Endodermal cell (in vitro differentiated cells): ENCODE data around the gene CSNK1A1L. TPM values are rescaled to one million over a fixed set of nuclear protein-coding genes. Genes with fewer than 3 reads are reported as not detected.
A peak's percentile ranks its signal among the peaks of the same experiment; 100 is the strongest.

Experiments used
- DNase-seq: peaks from one replicate; pipeline ENCODE4 v3.0.0-alpha.2; 2017
- H3K27ac ChIP-seq: 2 replicates; pipeline ENCODE4 v1.5.1; 2013; ENCODE audit warnings: mild to moderate bottlenecking, low read depth, low read length, moderate library complexity
- H3K27me3 ChIP-seq: 2 replicates; pipeline ENCODE4 v1.6.1; 2013; ENCODE audit warnings: mild to moderate bottlenecking, low read length, moderate library complexity; ENCODE audit not compliant: insufficient read depth, control insufficient read depth, poor library complexity, severe bottlenecking
- H3K36me3 ChIP-seq: 2 replicates; pipeline ENCODE4 v1.7.0; 2013; ENCODE audit warnings: mild to moderate bottlenecking, low read length, moderate library complexity; ENCODE audit not compliant: control insufficient read depth, insufficient read depth
- H3K4me1 ChIP-seq: one replicate; pipeline ENCODE4 v1.7.0; 2013; ENCODE audit warnings: low read length; ENCODE audit not compliant: control insufficient read depth, insufficient read depth
- H3K4me3 ChIP-seq: 2 replicates; pipeline ENCODE4 v1.5.1; 2013; ENCODE audit warnings: mild to moderate bottlenecking, low read length, moderate library complexity
- H3K9ac ChIP-seq: 2 replicates; pipeline ENCODE4 v1.6.1; 2013; ENCODE audit warnings: mild to moderate bottlenecking, low read length, moderate library complexity; ENCODE audit not compliant: poor library complexity, severe bottlenecking; ENCODE audit errors: extremely low read depth
- H3K9me3 ChIP-seq: 2 replicates; pipeline ENCODE4 v1.6.1; 2013; ENCODE audit warnings: mild to moderate bottlenecking, low read length, moderate library complexity; ENCODE audit not compliant: control insufficient read depth
- H3K27ac Mint-ChIP-seq: 2 replicates; pipeline ENCODE4 v1.8.0; 2020; ENCODE audit warnings: mixed read lengths
- H3K27me3 Mint-ChIP-seq: 2 replicates; pipeline ENCODE4 v1.8.0; 2021; ENCODE audit warnings: mild to moderate bottlenecking, mixed read lengths; ENCODE audit not compliant: insufficient read depth
- H3K36me3 Mint-ChIP-seq: 2 replicates; pipeline ENCODE4 v1.8.0; 2020; ENCODE audit warnings: low read depth, mixed read lengths
- H3K4me1 Mint-ChIP-seq: 2 replicates; pipeline ENCODE4 v1.8.0; 2020; ENCODE audit warnings: mixed read lengths
- H3K4me3 Mint-ChIP-seq: 2 replicates; pipeline ENCODE4 v1.8.0; 2020; ENCODE audit warnings: mild to moderate bottlenecking, moderate library complexity, mixed read lengths
- H3K9me3 Mint-ChIP-seq: 2 replicates; pipeline ENCODE4 v1.8.0; 2020; ENCODE audit warnings: mild to moderate bottlenecking, mixed read lengths
- CTCF ChIP-seq: fragments of 200-600 bp; sonication (generic); conservative IDR thresholded peaks from 2 replicates; pipeline ENCODE4 v1.5.0; 2021; ENCODE audit warnings: antibody characterized with exemption, mild to moderate bottlenecking
- WGBS, 2 experiments: methylation state at CpG; one replicate each; pipeline versions ENCODE4 v1.1.5 to v1.1.7; 2013; ENCODE audit warnings: missing lambda C conversion rate in 2 of 2, mixed read lengths in 1 of 2; ENCODE audit not compliant: insufficient coverage in 1 of 2, insufficient read length in 1 of 2; 5-methylcytosine and 5-hydroxymethylcytosine counted together
- total RNA-seq, 2 donors: library from RNA; stranded (reverse); fragmentation: NEBNext Ultra II Directional in 1 of 2; extraction: Animal tissue kit (Norgen Biotek cat#: 25700) in 1 of 2; gene quantifications; 2 replicates in 1 of 2; 3 replicates in 1 of 2; pipeline ENCODE4 v1.2.1, GENCODE V29; 2021

Gene CSNK1A1L
- total RNA-seq, 2 donors from 2014 or later = not detected

- no peak overlapping the region for H3K4me3 ChIP-seq
- Mint-ChIP-seq H3K27ac (no peak overlapping the region), H3K9me3 (no peaks in the 10 kb centered on the region)
These were observed 28.6 kb downstream of the CSNK1A1L start for GRCh38 chr13:37076818-37077217.

GRCh38 chr13:37075164-37075563, 30.3 kb downstream of the CSNK1A1L start:
- H3K36me3 Mint-ChIP-seq = no peaks in the 10 kb centered on the region
- H3K27me3 Mint-ChIP-seq = no peaks in the 10 kb centered on the region
- no peaks in the 10 kb centered on the region for H3K9me3 ChIP-seq
- H3K36me3 ChIP-seq = no peaks in the 10 kb centered on the region
- H3K4me1 Mint-ChIP-seq = peaks cover 9% of the 10 kb centered on the region
- H3K4me3 ChIP-seq = no peak overlapping the region
- H3K4me3 Mint-ChIP-seq = no peak overlapping the region
- 92 to 100% methylated on average over 2 of the region's 2 CpGs for WGBS, 2 experiments
- DNase-seq = no peak
- H3K27me3 ChIP-seq = no peaks in the 10 kb centered on the region
- H3K27ac ChIP-seq = no peak overlapping the region
- H3K27ac Mint-ChIP-seq = no peak overlapping the region
- no peaks in the 10 kb centered on the region for H3K9me3 Mint-ChIP-seq
- TF ChIP-seq CTCF = no peak
- H3K4me1 ChIP-seq = no peaks in the 10 kb centered on the region
- H3K9ac ChIP-seq = no peak overlapping the region

More at GRCh38 chr13:37076818-37077217, 28.6 kb downstream of the CSNK1A1L start:
- DNase-seq = no peak
- H3K4me3 Mint-ChIP-seq = no peak overlapping the region
- TF ChIP-seq CTCF = no peak
- Histone ChIP-seq H3K9me3 (no peaks in the 10 kb centered on the region), H3K27me3 (no peaks in the 10 kb centered on the region), H3K4me1 (peaks cover 7% of the 10 kb centered on the region), H3K27ac (no peak overlapping the region), H3K36me3 (no peaks in the 10 kb centered on the region), H3K9ac (no peak overlapping the region)
- peaks cover 16% of the 10 kb centered on the region for H3K4me1 Mint-ChIP-seq
- 93% methylated on average over 2 of the region's 2 CpGs; no CpG with 5 or more reads in 1 of the 2 experiments for WGBS, 2 experiments
- no peaks in the 10 kb centered on the region for H3K27me3 Mint-ChIP-seq
- H3K36me3 Mint-ChIP-seq = no peaks in the 10 kb centered on the region

GRCh38 chr13:37074703-37075102, 30.8 kb downstream of the CSNK1A1L start:
- H3K36me3 Mint-ChIP-seq = no peaks in the 10 kb centered on the region
- TF ChIP-seq CTCF = peak; percentile 69
- peaks cover 9% of the 10 kb centered on the region for H3K4me1 Mint-ChIP-seq
- no peak overlapping the region for H3K4me3 ChIP-seq
- H3K27ac ChIP-seq = no peak overlapping the region
- H3K9me3 ChIP-seq = no peaks in the 10 kb centered on the region
- no CpG with 5 or more reads among the region's 1 CpG for WGBS, 2 experiments
- no peak overlapping the region for H3K4me3 Mint-ChIP-seq
- no peaks in the 10 kb centered on the region for H3K27me3 Mint-ChIP-seq
- H3K9me3 Mint-ChIP-seq = no peaks in the 10 kb centered on the region
- H3K9ac ChIP-seq = no peak overlapping the region
- H3K36me3 ChIP-seq = no peaks in the 10 kb centered on the region
- DNase-seq = no peak
- H3K4me1 ChIP-seq = no peaks in the 10 kb centered on the region
- H3K27me3 ChIP-seq = no peaks in the 10 kb centered on the region
- H3K27ac Mint-ChIP-seq = no peak overlapping the region
